ENCODE data around the gene L3MBTL3.

The L3MBTL3 gene

DNA sequence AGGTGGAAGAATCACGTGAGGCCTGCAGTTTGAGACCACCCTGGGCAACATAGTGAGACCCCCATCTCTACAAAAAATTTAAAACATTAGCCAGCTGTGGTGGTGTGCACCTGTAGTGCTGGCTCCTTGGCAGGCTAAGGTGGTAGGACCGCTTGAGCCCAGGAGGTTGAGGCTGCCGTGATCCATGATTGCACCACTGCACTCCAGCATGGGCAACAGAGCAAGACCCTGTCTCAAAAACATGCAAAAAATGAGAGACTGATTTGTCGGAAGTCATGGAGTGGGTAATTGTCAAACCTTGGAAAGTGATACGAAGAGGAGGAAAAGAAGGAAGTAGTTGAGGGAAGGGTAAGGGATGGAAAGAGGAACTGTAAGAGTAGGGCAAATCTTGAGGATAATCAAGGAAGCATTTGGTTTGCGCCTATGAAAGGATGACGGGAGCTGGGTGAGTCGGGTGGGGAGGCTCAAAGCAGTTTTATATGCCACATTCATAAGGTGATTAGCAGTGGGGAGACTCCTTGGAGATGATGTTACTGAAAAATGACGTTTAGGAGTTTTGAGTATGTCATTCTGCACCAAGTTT is 14.5 kb downstream of the L3MBTL3 start:
- Histone ChIP-seq H3K27me3 (ENCODE audit: control insufficient read depth, insufficient read depth, low read length) (no peaks in the 10 kb centered on the region), H3K4me1 (ENCODE audit: control insufficient read depth, low read depth, low read length) (no peaks in the 10 kb centered on the region), H3K9ac (ENCODE audit: low read length) (no peak overlapping the region), H3K9me3 (ENCODE audit: control insufficient read depth, low read depth, low read length) (no peaks in the 10 kb centered on the region), H3K27ac (ENCODE audit: low read length) (no peak overlapping the region), H3K36me3 (ENCODE audit: control insufficient read depth, low read depth, low read length) (no peaks in the 10 kb centered on the region), H3K4me3 (ENCODE audit: low read length) (no peak overlapping the region)

DNA sequence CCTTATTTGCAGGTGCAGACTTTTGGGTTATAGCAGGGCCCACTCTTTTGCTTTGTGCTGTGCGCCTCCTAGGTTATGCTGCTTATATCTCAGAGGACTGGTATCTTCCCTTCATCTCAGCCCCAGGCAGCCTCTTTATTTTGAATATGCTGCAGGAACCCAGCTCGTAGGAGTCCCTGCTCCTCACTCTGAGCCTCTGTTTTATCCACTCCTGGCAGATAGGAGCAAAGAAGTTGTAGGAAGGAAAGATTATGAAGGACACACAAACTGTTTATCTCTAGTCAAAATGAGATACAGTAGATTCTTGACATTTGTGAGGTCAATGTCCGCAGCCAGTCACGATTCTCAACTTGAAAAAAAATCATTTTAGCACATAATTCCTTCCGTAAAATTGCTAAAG is 15.6 kb downstream of the L3MBTL3 start:
- Histone ChIP-seq H3K36me3 (ENCODE audit: control insufficient read depth, low read depth, low read length) (no peaks in the 10 kb centered on the region), H3K27ac (ENCODE audit: low read length) (no peak overlapping the region), H3K9ac (ENCODE audit: low read length) (no peak overlapping the region), H3K27me3 (ENCODE audit: control insufficient read depth, insufficient read depth, low read length) (no peaks in the 10 kb centered on the region), H3K4me1 (ENCODE audit: control insufficient read depth, low read depth, low read length) (no peaks in the 10 kb centered on the region), H3K4me3 (ENCODE audit: low read length) (no peak overlapping the region), H3K9me3 (ENCODE audit: control insufficient read depth, low read depth, low read length) (no peaks in the 10 kb centered on the region)

DNA sequence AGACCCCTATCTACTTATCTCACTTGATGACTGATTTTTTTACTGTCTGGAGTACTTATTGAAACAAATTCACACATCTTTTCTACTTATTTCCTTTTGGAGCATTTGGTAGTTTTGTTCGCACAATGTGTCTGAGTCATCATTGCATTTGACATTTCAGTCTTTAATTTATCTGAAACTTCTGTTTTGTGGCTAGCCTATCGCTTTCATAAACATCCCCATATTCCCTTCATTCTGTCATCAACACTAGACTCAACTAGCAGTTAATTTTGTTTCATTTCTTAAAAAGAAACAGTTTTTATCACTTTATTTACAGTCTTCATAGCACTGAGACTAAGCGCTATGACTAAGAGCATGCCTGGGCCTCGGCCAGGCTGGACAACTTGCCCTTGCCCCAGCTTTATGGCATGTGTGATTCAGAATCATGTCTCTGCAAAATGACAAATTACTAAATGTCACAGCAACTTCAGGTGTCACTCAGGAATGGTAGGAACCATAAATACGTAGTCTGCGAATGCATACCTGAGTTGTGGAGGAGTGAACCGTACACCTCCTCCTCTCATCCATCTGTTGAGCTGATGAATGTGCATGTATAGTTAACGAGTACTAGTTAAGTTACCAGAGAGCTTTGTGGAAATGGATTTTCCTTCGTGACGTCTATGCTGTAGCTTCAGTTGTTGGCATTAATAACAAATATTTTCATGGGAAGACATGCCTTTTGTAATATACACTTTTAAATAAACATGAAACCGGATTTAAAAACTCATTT is 16.2 kb downstream of the L3MBTL3 start:
- H3K4me1 ChIP-seq (ENCODE audit: control insufficient read depth, low read depth, low read length), result no peaks in the 10 kb centered on the region
- no peak overlapping the region for H3K9ac ChIP-seq (ENCODE audit: low read length)
- H3K36me3 ChIP-seq (ENCODE audit: control insufficient read depth, low read depth, low read length), result no peaks in the 10 kb centered on the region
- H3K9me3 ChIP-seq (ENCODE audit: control insufficient read depth, low read depth, low read length), result no peaks in the 10 kb centered on the region
- no peaks in the 10 kb centered on the region for H3K27me3 ChIP-seq (ENCODE audit: control insufficient read depth, insufficient read depth, low read length)
- no peak overlapping the region for H3K4me3 ChIP-seq (ENCODE audit: low read length)
- no peak overlapping the region for H3K27ac ChIP-seq (ENCODE audit: low read length)

DNA sequence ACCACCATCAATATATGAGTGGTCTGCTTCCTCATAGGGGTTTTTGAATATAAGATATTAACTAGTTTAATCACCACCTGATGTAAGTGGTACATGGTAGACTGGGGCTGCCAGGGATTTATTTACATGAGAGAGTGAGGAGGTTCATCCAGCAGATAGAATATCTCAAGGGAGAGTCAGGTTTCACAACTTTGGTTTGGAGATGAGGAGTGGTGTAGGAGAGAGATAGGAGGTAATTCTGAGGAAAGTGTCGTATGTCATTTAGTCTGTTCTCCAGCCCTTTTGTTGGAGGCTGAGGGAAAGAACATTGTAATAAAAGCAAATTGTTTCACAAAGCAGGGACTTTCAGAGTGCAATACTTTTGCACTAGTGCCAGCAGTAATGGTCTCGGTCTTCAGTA is 16.8 kb downstream of the L3MBTL3 start:
- H3K27me3 ChIP-seq (ENCODE audit: control insufficient read depth, insufficient read depth, low read length), result no peaks in the 10 kb centered on the region
- H3K4me1 ChIP-seq (ENCODE audit: control insufficient read depth, low read depth, low read length), result no peaks in the 10 kb centered on the region
- H3K9ac ChIP-seq (ENCODE audit: low read length), result no peak overlapping the region
- H3K4me3 ChIP-seq (ENCODE audit: low read length), result no peak overlapping the region
- H3K9me3 ChIP-seq (ENCODE audit: control insufficient read depth, low read depth, low read length), result no peaks in the 10 kb centered on the region
- no peak overlapping the region for H3K27ac ChIP-seq (ENCODE audit: low read length)
- H3K36me3 ChIP-seq (ENCODE audit: control insufficient read depth, low read depth, low read length), result no peaks in the 10 kb centered on the region

DNA sequence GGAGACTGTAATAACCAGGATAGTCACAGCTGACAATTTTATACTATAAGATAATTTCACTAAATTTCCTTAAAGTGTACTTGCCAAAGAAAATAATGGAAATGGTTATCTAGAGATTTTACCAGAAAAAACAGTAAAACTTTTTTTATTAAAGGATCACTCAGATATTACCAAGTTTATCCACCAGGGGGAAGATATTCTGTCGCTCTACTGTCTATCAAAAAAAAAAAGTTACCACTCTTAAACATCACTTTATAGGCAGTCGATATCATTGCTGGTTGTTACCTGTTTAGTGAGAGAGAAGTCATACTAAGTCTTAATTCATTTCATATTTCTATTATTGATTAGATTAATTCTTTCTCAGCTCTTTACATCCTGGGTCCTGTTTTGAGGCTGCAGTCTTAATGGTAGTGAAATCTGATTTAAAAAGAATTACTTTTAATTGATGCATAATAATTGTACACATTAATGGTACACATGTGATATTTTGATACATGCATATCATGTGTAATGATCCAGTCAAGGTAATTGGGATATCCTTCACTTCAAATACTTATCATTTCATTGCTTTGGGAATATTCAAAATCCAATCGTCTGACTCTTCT is 18.9 kb downstream of the L3MBTL3 start:
- Histone ChIP-seq H3K4me1 (ENCODE audit: control insufficient read depth, low read depth, low read length) (no peaks in the 10 kb centered on the region), H3K27ac (ENCODE audit: low read length) (no peak overlapping the region), H3K27me3 (ENCODE audit: control insufficient read depth, insufficient read depth, low read length) (no peaks in the 10 kb centered on the region), H3K4me3 (ENCODE audit: low read length) (no peak overlapping the region), H3K9ac (ENCODE audit: low read length) (no peak overlapping the region), H3K9me3 (ENCODE audit: control insufficient read depth, low read depth, low read length) (no peaks in the 10 kb centered on the region), H3K36me3 (ENCODE audit: control insufficient read depth, low read depth, low read length) (no peaks in the 10 kb centered on the region)

DNA sequence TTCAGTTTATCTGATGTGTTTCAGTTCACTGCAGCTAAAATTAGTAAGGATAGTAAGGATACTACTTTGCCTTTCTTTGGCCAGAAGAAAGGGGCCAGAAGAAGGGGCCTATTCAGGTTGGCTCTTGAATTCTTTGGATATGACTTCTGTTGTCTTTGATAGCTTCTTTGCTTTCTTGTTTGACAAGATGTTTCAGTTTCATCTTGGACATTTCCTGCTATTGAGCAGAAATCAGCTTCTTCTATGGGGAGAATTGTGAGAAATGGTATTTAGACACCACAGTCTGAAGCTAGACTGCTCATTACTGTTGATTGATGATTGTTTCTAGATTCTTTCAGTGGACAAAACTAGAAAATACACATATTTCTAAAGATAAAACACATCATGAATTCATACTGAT is 23.2 kb downstream of the L3MBTL3 start:
- H3K27me3 ChIP-seq (ENCODE audit: control insufficient read depth, insufficient read depth, low read length), result no peaks in the 10 kb centered on the region
- no peaks in the 10 kb centered on the region for H3K36me3 ChIP-seq (ENCODE audit: control insufficient read depth, low read depth, low read length)
- no peak overlapping the region for H3K4me3 ChIP-seq (ENCODE audit: low read length)
- H3K4me1 ChIP-seq (ENCODE audit: control insufficient read depth, low read depth, low read length), result no peaks in the 10 kb centered on the region
- no peaks in the 10 kb centered on the region for H3K9me3 ChIP-seq (ENCODE audit: control insufficient read depth, low read depth, low read length)
- no peak overlapping the region for H3K27ac ChIP-seq (ENCODE audit: low read length)
- H3K9ac ChIP-seq (ENCODE audit: low read length), result no peak overlapping the region

DNA sequence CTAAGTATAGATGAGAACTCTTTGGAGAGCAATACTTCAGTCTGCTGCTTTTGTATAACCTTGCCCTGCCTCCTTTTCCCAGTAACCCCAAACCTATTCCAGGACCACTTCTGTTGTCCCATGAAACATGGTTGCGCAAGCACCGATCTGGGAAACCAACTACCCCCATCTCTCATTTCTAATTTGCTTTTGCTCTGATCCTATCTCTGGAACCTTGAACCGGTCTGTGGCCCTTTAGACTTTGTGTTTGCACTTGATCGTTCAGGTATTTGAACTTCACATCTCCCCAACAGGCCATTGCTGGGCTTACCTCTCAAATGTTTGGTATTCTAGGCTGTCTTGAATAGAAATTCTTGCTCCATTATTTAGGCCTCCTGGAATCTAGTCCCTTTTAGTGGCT is 25.0 kb downstream of the L3MBTL3 start:
- no peak overlapping the region for H3K4me3 ChIP-seq (ENCODE audit: low read length)
- no peak overlapping the region for H3K27ac ChIP-seq (ENCODE audit: low read length)
- no peaks in the 10 kb centered on the region for H3K36me3 ChIP-seq (ENCODE audit: control insufficient read depth, low read depth, low read length)
- no peak overlapping the region for H3K9ac ChIP-seq (ENCODE audit: low read length)
- H3K27me3 ChIP-seq (ENCODE audit: control insufficient read depth, insufficient read depth, low read length), result no peaks in the 10 kb centered on the region
- no peaks in the 10 kb centered on the region for H3K9me3 ChIP-seq (ENCODE audit: control insufficient read depth, low read depth, low read length)
- no peaks in the 10 kb centered on the region for H3K4me1 ChIP-seq (ENCODE audit: control insufficient read depth, low read depth, low read length)

DNA sequence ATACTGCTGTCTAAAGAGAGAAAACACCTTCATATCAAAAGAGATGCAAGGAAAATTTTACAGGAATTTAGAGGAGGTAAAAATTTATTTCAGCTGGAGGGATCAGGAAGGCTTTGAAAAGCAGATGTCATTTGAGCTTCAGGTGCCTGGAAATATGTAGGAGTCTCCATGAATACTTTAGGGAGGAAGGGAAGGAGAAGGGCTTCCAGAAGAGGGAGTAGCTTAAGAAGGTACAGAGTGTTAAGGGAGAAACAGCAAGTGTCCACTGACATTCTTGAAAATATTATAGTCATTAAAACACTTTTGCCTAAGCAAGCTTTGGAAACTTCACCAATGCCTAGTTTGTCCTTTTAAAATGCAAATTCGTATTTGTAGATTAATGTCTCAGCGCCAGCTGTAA is 27.2 kb downstream of the L3MBTL3 start:
- Histone ChIP-seq H3K36me3 (ENCODE audit: control insufficient read depth, low read depth, low read length) (no peaks in the 10 kb centered on the region), H3K4me3 (ENCODE audit: low read length) (no peak overlapping the region), H3K4me1 (ENCODE audit: control insufficient read depth, low read depth, low read length) (no peaks in the 10 kb centered on the region), H3K27ac (ENCODE audit: low read length) (no peak overlapping the region), H3K9ac (ENCODE audit: low read length) (no peak overlapping the region), H3K27me3 (ENCODE audit: control insufficient read depth, insufficient read depth, low read length) (no peaks in the 10 kb centered on the region), H3K9me3 (ENCODE audit: control insufficient read depth, low read depth, low read length) (no peaks in the 10 kb centered on the region)

DNA sequence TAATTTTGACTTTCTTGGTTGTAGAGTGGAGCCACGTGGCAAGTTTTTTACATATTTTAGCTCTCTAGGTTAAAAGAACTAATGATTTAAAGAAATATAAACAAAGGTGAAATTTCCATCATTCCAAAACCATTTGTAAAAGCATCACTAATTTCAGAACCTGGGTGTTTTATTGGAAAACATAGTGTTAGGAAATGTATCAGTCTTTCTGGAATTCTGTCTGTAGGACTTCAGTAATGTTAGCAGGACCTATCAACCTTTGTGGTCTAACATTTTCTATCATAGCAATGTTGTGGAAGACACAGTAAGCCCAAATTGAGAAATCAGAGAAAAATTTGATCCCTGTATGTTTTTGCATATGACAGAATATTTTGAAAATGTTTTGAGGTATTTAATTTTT is 28.3 kb downstream of the L3MBTL3 start:
- Histone ChIP-seq H3K36me3 (ENCODE audit: control insufficient read depth, low read depth, low read length) (peaks cover 5% of the 10 kb centered on the region), H3K9me3 (ENCODE audit: control insufficient read depth, low read depth, low read length) (no peaks in the 10 kb centered on the region), H3K9ac (ENCODE audit: low read length) (no peak overlapping the region), H3K4me3 (ENCODE audit: low read length) (no peak overlapping the region), H3K4me1 (ENCODE audit: control insufficient read depth, low read depth, low read length) (no peaks in the 10 kb centered on the region), H3K27ac (ENCODE audit: low read length) (no peak overlapping the region), H3K27me3 (ENCODE audit: control insufficient read depth, insufficient read depth, low read length) (no peaks in the 10 kb centered on the region)

- Histone ChIP-seq H3K36me3 (ENCODE audit: control insufficient read depth, low read depth, low read length) (peaks cover 6% of the 10 kb centered on the region), H3K9me3 (ENCODE audit: control insufficient read depth, low read depth, low read length) (no peaks in the 10 kb centered on the region), H3K4me3 (ENCODE audit: low read length) (no peak overlapping the region), H3K9ac (ENCODE audit: low read length) (no peak overlapping the region), H3K27ac (ENCODE audit: low read length) (no peak overlapping the region), H3K4me1 (ENCODE audit: control insufficient read depth, low read depth, low read length) (no peaks in the 10 kb centered on the region), H3K27me3 (ENCODE audit: control insufficient read depth, insufficient read depth, low read length) (no peaks in the 10 kb centered on the region)
These were observed 29.0 kb downstream of the L3MBTL3 start for GRCh38 chr6:130047088-130047995.

- no peak overlapping the region for H3K27ac ChIP-seq (ENCODE audit: low read length)
- H3K9me3 ChIP-seq (ENCODE audit: control insufficient read depth, low read depth, low read length), result no peaks in the 10 kb centered on the region
- no peak overlapping the region for H3K4me3 ChIP-seq (ENCODE audit: low read length)
- no peak overlapping the region for H3K9ac ChIP-seq (ENCODE audit: low read length)
- H3K27me3 ChIP-seq (ENCODE audit: control insufficient read depth, insufficient read depth, low read length), result no peaks in the 10 kb centered on the region
- H3K36me3 ChIP-seq (ENCODE audit: control insufficient read depth, low read depth, low read length), result peaks cover 15% of the 10 kb centered on the region
- no peaks in the 10 kb centered on the region for H3K4me1 ChIP-seq (ENCODE audit: control insufficient read depth, low read depth, low read length)
These were observed 31.8 kb downstream of the L3MBTL3 start for GRCh38 chr6:130050230-130050629.
